GM12872 (cell line): ENCODE results near the gene CDYL.

Source experiments
- TF ChIP-seq, protein P1 (sequence below): IDR thresholded peaks from 3 replicates; pipeline ENCODE4 v1.5.1; 2011; ENCODE audit warnings: low read depth, mild to moderate bottlenecking, low read length, moderate library complexity; ENCODE audit not compliant: insufficient read depth

CDYL gene

GRCh38 chr6:4943716-4944115 is 167.5 kb downstream of the CDYL start:
- TF ChIP-seq, protein P1, sequence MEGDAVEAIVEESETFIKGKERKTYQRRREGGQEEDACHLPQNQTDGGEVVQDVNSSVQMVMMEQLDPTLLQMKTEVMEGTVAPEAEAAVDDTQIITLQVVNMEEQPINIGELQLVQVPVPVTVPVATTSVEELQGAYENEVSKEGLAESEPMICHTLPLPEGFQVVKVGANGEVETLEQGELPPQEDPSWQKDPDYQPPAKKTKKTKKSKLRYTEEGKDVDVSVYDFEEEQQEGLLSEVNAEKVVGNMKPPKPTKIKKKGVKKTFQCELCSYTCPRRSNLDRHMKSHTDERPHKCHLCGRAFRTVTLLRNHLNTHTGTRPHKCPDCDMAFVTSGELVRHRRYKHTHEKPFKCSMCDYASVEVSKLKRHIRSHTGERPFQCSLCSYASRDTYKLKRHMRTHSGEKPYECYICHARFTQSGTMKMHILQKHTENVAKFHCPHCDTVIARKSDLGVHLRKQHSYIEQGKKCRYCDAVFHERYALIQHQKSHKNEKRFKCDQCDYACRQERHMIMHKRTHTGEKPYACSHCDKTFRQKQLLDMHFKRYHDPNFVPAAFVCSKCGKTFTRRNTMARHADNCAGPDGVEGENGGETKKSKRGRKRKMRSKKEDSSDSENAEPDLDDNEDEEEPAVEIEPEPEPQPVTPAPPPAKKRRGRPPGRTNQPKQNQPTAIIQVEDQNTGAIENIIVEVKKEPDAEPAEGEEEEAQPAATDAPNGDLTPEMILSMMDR: no peak

GRCh38 chr6:4944325-4944724 is 168.1 kb downstream of the CDYL start:
- TF ChIP-seq, protein P1: no peak

DNA sequence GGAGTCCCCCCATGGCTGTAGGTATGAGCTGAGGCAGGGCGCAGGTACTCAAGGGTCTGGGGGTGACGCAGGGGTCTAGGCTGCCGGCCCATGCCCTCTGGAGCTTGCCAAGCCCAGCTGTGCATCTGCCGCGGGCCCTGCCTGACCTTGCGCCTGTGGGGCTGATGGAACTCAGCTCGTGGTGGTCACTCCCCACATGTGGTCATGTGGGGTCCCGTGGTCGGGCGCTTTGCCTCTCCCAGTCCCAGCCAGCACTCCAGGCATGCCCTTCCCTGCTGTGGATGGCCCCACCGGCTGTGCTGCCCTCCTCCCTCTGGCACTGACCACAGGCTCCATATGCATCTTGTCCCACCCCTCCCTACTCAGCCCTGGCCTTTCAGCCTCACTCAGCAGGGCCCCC is 170.3 kb downstream of the CDYL start:
- TF ChIP-seq, protein P1: no peak

DNA sequence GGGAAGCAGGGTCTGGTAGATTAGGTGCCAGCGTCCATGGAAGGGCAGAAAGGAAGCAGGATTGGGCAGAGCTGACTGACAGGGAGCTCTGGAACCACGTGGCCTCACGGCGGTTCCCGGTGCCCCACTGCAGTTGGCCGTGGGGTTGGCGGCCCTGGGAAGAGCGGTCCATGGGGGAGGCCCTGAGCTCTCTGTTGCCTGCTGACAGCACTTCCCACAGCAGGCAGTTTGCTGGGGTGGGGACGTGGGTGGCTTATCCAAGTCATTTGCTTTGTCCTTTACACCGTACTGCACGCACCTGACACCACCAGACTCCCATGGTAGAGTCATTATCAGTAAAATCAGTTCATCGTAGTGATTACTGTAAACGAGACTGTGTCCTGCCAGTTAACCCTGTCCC is 171.5 kb downstream of the CDYL start:
- TF ChIP-seq, protein P1: no peak

- TF ChIP-seq, protein P1: no peak
These were observed 172.7 kb downstream of the CDYL start for GRCh38 chr6:4948781-4949450.

- TF ChIP-seq, protein P1: no peak
These were observed 173.9 kb downstream of the CDYL start for GRCh38 chr6:4950076-4950475.

DNA sequence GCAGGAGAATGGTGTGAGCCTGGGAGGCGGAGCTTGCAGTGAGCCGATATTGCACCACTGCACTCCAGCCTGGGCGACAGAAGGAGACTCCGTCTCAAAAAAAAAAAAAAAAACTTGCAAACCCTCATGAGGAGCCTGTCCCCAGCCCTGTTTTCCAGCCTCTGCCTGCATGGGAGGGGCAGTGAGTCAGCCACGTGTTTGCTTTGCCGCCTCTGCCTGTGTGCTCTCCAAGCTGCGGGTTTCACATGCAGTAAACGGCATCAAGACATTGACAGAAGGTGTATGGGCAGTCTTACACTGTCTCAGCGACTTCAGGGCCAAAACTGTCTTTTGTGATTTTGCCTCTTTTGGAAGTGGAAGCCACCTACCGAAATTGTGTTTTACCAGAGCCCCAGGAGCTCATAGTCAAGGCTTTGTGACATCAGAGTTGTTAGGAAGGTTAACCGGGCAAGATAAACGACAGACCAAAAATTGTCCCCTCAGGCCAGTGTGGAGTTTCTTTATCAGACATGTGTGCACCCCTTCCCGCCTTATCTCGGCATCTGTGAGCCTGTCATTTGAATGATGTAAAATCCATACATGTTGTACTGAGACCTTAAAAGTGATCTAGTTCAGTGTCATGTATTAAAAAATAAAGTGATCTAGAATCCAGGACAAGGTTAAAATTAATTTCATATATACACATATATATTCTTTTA is 174.8 kb downstream of the CDYL start:
- TF ChIP-seq, protein P1: no peak
